Ovary (tissue), 9 donors: ENCODE data around the gene CDC42SE2. TPM values are rescaled to one million over a fixed set of nuclear protein-coding genes. Genes with fewer than 3 reads are reported as not detected.
A peak's percentile ranks its signal among the peaks of the same experiment; 100 is the strongest.

Source experiments
- DNase-seq, 5 donors: peaks; one replicate each; pipeline ENCODE4 v3.0.0-alpha.2; 2019 to 2020
- H3K27ac ChIP-seq, 2 donors: fragments of 200-600 bp; one replicate each; pipeline versions ENCODE4 v1.5.1 to v1.8.0; 2019 to 2022
- H3K27me3 ChIP-seq: fragments of 200-600 bp; one replicate; pipeline ENCODE4 v1.8.0; 2022
- H3K36me3 ChIP-seq: fragments of 200-600 bp; sonication (generic); one replicate; pipeline ENCODE4 v1.5.1; 2019
- H3K4me1 ChIP-seq: one replicate; pipeline ENCODE4 v1.8.1; 2013; ENCODE audit warnings: mild to moderate bottlenecking, moderate library complexity; ENCODE audit not compliant: insufficient read depth
- H3K4me3 ChIP-seq: fragments of 200-600 bp; sonication (generic); one replicate; pipeline ENCODE4 v1.5.1; 2017
- H3K9me3 ChIP-seq, 2 donors: fragments of 200-600 bp in 1 of 2; sonication (generic) in 1 of 2; one replicate each; pipeline versions ENCODE4 v1.5.1 to v1.8.1; 2013 to 2019; ENCODE audit warnings: mild to moderate bottlenecking in 1 of 2, moderate library complexity in 1 of 2
- EP300 ChIP-seq: sonication (generic); formaldehyde crosslinking; IDR thresholded peaks from one replicate; pipeline ENCODE4 v1.6.1; 2017; ENCODE audit warnings: antibody characterized with exemption
- POLR2A ChIP-seq: fragments of 450-650 bp; IDR thresholded peaks from one replicate; pipeline ENCODE4 v1.6.1; 2017; ENCODE audit warnings: antibody characterized with exemption, mild to moderate bottlenecking, moderate library complexity
- WGBS, 3 donors: extraction: QIAGEN DNeasy Blood & Tissue Kit in 1 of 3; methylation state at CpG; one replicate each; pipeline versions ENCODE4 v1.1.5 to v1.1.7; 2013 to 2017; 5-methylcytosine and 5-hydroxymethylcytosine counted together
- intact Hi-C, 4 donors: fragments of 100-400 bp; cut with DNase I; formaldehyde crosslinking; loops; one replicate each; pipeline versions ENCODE4 v1.11.0 to v1.15.1; 2022 to 2023
- polyA plus RNA-seq, 2 donors: library from polyadenylated mRNA; stranded (reverse); fragments of 200-250 nt in 1 of 2; fragments of 350-450 nt in 1 of 2; fragmentation: Illumina TruSeq in 1 of 2; extraction: RNeasy Lipid Tissue Mini Kit (QIAGEN cat#74804) in 1 of 2; gene quantifications; one replicate each; pipeline ENCODE4 v1.2.3, GENCODE V29; 2013 to 2014
- total RNA-seq, 7 donors: library from RNA; depleted of rRNA in 2 of 7; stranded (reverse); fragments of >200 nt in 2 of 7; fragmentation: NEBNext Ultra II Directional in 3 of 7; extraction: Animal tissue kit (Norgen Biotek cat#: 25700) in 3 of 7; gene quantifications; one replicate each; pipeline versions ENCODE4 v1.1.0 to v1.2.4, GENCODE V29; 2016 to 2023
- TF ChIP-seq, protein P1 (sequence below), 3 donors: fragments of 450-650 bp in 2 of 3; fragments of 200-600 bp in 1 of 3; IDR thresholded peaks; one replicate each; pipeline versions ENCODE4 v1.5.1 to v1.8.0; 2016 to 2022; ENCODE audit warnings: antibody characterized with exemption in 3 of 3, mild to moderate bottlenecking in 1 of 3
- donor health status: DM: no; HTN: no; CAD: no; lungs with moderate emphysema.
- donor health status: DM: no; HTN: no; CAD: no.
- donor health status: Bipolar disorder and iron deficiency.
- donor health status: DM: yes; HTN: yes; CAD: no.
- donor health status: DM: no; HTN: no; CAD: no.
- donor health status: DM: yes; HTN: yes; CAD: no.

The CDC42SE2 gene
- total and polyA plus RNA-seq, 9 donors: 18.0 to 37.6 (median 23.7) TPM

- no peak overlapping the region for H3K27ac ChIP-seq
- H3K4me1 ChIP-seq: peaks cover 3% of the 10 kb centered on the region
- no peak for DNase-seq
- WGBS, 3 donors: 64 to 77% (median 69%) methylated on average over 5 of the region's 5 CpGs
- H3K4me3 ChIP-seq: no peak overlapping the region
- TF ChIP-seq POLR2A: no peak
- no peak for TF ChIP-seq EP300
- TF ChIP-seq, protein P1, sequence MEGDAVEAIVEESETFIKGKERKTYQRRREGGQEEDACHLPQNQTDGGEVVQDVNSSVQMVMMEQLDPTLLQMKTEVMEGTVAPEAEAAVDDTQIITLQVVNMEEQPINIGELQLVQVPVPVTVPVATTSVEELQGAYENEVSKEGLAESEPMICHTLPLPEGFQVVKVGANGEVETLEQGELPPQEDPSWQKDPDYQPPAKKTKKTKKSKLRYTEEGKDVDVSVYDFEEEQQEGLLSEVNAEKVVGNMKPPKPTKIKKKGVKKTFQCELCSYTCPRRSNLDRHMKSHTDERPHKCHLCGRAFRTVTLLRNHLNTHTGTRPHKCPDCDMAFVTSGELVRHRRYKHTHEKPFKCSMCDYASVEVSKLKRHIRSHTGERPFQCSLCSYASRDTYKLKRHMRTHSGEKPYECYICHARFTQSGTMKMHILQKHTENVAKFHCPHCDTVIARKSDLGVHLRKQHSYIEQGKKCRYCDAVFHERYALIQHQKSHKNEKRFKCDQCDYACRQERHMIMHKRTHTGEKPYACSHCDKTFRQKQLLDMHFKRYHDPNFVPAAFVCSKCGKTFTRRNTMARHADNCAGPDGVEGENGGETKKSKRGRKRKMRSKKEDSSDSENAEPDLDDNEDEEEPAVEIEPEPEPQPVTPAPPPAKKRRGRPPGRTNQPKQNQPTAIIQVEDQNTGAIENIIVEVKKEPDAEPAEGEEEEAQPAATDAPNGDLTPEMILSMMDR (IDR thresholded peaks at IDR 0.05): no peak
- H3K27me3 ChIP-seq: no peaks in the 10 kb centered on the region
- H3K36me3 ChIP-seq: no peaks in the 10 kb centered on the region
- intact Hi-C loops: no loop called here
- no peaks in the 10 kb centered on the region for H3K9me3 ChIP-seq
These were observed 128.7 kb downstream of the CDC42SE2 start for GRCh38 chr5:131392466-131393095.

- Histone ChIP-seq H3K27me3 (no peaks in the 10 kb centered on the region), H3K9me3 (no peaks in the 10 kb centered on the region), H3K4me3 (no peak overlapping the region), H3K27ac (no peak overlapping the region), H3K36me3 (no peaks in the 10 kb centered on the region), H3K4me1 (peaks cover 3% of the 10 kb centered on the region)
- no peak for DNase-seq
- 14 to 29% (median 18%) methylated on average over 5 of the region's 5 CpGs for WGBS, 3 donors
- TF ChIP-seq, protein P1 (IDR thresholded peaks at IDR 0.05): no peak
- TF ChIP-seq POLR2A (no peak), EP300 (no peak)
- intact Hi-C loops: no loop called here
These were observed 129.7 kb downstream of the CDC42SE2 start for GRCh38 chr5:131393498-131393968.

DNA sequence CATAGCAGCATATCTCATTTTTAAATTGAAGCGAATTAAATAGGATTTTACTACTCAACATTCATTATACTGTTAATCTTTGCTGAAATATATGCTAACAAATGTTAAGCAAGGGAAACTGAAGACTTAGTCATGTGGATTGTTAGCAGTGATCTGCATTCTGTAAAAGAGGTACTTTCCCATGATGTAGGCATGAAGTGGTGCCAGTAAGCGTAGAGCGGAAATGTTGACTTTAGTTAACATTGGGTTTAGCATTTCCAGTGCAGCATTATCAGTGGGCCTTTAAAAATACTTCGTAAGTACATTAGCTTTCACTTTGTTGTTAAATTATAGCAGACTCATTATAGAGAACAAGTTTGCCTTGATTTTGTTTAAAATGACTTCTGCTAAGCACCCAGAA lies 130.3 kb downstream of the CDC42SE2 start:
- Histone ChIP-seq H3K27ac (no peak overlapping the region), H3K4me3 (no peak overlapping the region), H3K27me3 (no peaks in the 10 kb centered on the region), H3K4me1 (peaks cover 3% of the 10 kb centered on the region), H3K36me3 (no peaks in the 10 kb centered on the region), H3K9me3 (no peaks in the 10 kb centered on the region)
- DNase-seq: no peak
- TF ChIP-seq, protein P1 (IDR thresholded peaks at IDR 0.05): no peak
- TF ChIP-seq POLR2A (no peak), EP300 (no peak)
- intact Hi-C loops: no loop called here
- 36 to 50% (median 40%) methylated on average over 4 of the region's 4 CpGs for WGBS, 3 donors

GRCh38 chr5:131396015-131396414 lies 132.2 kb downstream of the CDC42SE2 start:
- no peak for TF ChIP-seq EP300
- TF ChIP-seq POLR2A: no peak
- TF ChIP-seq, protein P1 (IDR thresholded peaks at IDR 0.05): no peak
- DNase-seq: no peak
- Histone ChIP-seq H3K4me3 (no peak overlapping the region), H3K27ac (peak overlapping the region in 1 of 2 donors; percentile 6), H3K4me1 (peaks cover 3% of the 10 kb centered on the region), H3K9me3 (no peaks in the 10 kb centered on the region), H3K27me3 (no peaks in the 10 kb centered on the region), H3K36me3 (no peaks in the 10 kb centered on the region)
- intact Hi-C loops: no loop called here
- WGBS, 3 donors: 79 to 87% (median 80%) methylated on average over 3 of the region's 3 CpGs
